ENCODE results near the gene ACAP3. TPM values are rescaled to one million over a fixed set of nuclear protein-coding genes. Genes with fewer than 3 reads are reported as not detected.

Gene ACAP3
- total and polyA plus RNA-seq, 7 donors = 7.2 to 57.1 (median 23.5) TPM

DNA sequence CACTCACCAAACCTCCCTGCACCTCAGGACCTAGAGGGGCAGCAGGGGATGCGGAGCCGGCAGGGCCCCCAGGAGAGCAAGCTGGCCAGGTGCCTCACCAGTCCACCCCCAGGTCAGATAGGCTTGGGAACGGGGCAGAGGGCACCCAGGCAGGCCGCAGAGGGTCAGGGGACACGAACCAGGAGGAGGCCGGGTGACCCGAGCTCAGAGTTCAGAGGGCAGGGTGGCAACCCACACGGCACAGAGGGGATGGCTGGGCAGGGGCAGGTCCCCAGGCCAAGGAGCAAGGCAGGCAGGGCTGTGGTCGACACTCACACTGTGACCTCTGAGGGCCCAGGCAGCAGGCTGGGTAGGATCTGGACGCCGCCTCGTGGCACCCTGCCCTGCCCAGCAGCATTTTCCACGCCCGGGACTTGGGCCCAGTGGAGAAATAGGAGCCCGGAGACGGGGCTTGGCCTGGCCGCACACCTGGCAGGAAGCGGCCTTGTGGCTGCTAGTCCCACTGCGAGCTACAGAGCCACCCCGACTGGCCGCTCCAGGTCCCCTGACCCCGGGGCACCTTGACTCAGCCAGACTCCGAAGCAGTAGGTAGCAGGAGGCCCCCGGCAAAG, 36.2 kb upstream of the ACAP3 start:
- 81 to 89% methylated on average over 24 of the region's 24 CpGs for WGBS, 2 donors
- intact Hi-C loops (cut with DNase I) = no loop called here

DNA sequence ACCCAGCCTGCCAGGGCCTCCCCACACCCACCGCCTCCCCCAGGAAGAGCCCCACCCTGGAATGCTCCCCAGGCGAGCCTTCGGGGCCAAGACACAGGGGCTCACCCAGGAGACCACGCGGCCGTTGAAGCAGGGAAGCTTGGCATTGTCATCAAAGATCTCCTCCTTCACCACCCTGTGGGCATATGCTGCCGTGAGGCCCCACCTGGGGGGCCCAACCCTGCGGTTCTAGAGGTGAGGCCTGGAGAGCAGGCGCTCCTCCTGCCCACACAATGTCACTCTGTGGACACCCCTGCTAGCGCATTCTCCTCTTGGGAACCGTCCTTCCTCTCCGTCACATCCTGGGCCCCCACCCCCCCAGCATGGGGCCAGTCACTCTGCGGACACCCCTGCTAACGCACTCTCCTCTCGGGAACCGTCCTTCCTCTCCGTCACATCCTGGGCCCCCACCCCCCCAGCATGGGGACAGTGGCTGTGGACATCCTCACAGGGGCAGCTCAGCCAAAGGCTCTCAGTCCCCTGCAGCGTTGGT, 34.9 kb upstream of the ACAP3 start:
- intact Hi-C loops (cut with DNase I) = no loop called here
- Histone ChIP-seq H3K36me3 (peaks cover 16 to 45% (median 33%) of the 10 kb centered on the region in 4 donors), H3K9me3 (no peaks in the 10 kb centered on the region), H3K4me1 (peaks cover 0 to 36% (median 33%) of the 10 kb centered on the region in 4 donors), H3K4me3 (no peak overlapping the region), H3K27me3 (no peaks in the 10 kb centered on the region), H3K27ac (no peak overlapping the region)
- DNase-seq = no peak
- WGBS, 2 donors = 89 to 91% methylated on average over 18 of the region's 18 CpGs
- TF ChIP-seq POLR2A (IDR thresholded peaks at IDR 0.05) (no peak), EP300 (IDR thresholded peaks at IDR 0.05) (no peak), POLR2AphosphoS5 (IDR thresholded peaks at IDR 0.05) (no peak)
- TF ChIP-seq, protein P1, sequence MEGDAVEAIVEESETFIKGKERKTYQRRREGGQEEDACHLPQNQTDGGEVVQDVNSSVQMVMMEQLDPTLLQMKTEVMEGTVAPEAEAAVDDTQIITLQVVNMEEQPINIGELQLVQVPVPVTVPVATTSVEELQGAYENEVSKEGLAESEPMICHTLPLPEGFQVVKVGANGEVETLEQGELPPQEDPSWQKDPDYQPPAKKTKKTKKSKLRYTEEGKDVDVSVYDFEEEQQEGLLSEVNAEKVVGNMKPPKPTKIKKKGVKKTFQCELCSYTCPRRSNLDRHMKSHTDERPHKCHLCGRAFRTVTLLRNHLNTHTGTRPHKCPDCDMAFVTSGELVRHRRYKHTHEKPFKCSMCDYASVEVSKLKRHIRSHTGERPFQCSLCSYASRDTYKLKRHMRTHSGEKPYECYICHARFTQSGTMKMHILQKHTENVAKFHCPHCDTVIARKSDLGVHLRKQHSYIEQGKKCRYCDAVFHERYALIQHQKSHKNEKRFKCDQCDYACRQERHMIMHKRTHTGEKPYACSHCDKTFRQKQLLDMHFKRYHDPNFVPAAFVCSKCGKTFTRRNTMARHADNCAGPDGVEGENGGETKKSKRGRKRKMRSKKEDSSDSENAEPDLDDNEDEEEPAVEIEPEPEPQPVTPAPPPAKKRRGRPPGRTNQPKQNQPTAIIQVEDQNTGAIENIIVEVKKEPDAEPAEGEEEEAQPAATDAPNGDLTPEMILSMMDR (IDR thresholded peaks at IDR 0.05) = no peak

More for the DNA sequence above, 36.2 kb upstream of the ACAP3 start:
- DNase-seq = no peak
- Histone ChIP-seq H3K9me3 (no peaks in the 10 kb centered on the region), H3K4me3 (no peak overlapping the region), H3K27ac (no peak overlapping the region), H3K27me3 (no peaks in the 10 kb centered on the region), H3K36me3 (peaks cover 7 to 32% (median 22%) of the 10 kb centered on the region in 4 donors), H3K4me1 (peaks cover 0 to 45% (median 42%) of the 10 kb centered on the region in 4 donors)
- no peak for TF ChIP-seq EP300 (IDR thresholded peaks at IDR 0.05)

DNA sequence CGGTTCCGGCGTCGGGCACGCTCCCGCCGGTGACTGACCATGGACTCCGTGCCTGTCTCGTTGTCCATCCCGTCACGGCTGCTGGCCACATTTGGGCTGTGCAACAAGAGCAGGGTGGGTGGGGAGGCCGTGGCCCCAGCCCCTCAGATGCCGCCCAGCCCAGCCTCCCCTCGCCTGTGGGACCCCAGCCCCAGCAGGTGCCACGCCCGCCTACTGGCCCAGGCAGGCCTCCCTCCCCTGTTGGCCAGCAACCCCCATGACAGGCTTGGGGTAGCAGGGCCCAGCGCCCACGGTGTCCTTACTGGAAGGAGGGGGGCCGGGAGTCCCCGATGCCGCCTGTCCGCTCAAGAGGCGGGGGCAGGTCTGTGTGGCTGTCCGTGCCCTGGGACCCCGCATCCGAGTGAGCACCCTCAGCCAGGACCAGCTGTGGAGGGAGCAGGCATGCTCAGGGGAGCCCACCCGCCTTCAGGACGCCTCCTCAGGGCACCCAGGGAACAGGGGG, 34.4 kb upstream of the ACAP3 start:
- intact Hi-C loops (cut with DNase I) = no loop called here
- Histone ChIP-seq H3K4me3 (no peak overlapping the region), H3K27ac (no peak overlapping the region), H3K36me3 (peaks cover 16 to 50% (median 36%) of the 10 kb centered on the region in 4 donors), H3K4me1 (peaks cover 0 to 31% (median 28%) of the 10 kb centered on the region in 4 donors), H3K9me3 (no peaks in the 10 kb centered on the region), H3K27me3 (no peaks in the 10 kb centered on the region)
- 96 to 98% methylated on average over 28 of the region's 28 CpGs for WGBS, 2 donors
- TF ChIP-seq POLR2AphosphoS5 (IDR thresholded peaks at IDR 0.05) = no peak
- TF ChIP-seq, protein P1 (IDR thresholded peaks at IDR 0.05) = no peak
- no peak for TF ChIP-seq EP300 (IDR thresholded peaks at IDR 0.05)
- no peak for TF ChIP-seq POLR2A (IDR thresholded peaks at IDR 0.05)
- no peak for DNase-seq

DNA sequence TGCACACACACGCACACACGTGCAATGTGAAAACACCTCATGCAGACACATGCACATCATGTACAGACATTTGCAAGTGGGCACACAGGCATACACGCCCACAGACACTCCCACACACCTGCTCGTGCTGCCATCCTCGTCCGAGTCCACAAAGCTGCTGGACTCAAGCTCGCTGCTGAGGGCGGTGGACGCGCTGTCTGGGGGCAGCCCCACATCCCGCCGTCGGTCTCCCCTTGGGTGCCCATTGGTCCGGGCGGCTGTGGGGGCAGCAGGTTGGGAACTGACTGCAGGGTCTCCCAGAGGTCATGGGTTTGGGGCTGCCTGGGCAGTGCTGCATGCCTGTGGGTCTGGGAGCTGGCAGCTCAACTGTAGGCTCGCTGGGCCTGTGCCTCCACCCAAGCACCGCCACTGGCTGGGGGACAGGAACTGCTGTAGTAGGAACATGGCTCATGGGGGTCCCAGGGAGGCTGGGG, 33.9 kb upstream of the ACAP3 start:
- no peak for DNase-seq
- peaks cover 0 to 26% (median 23%) of the 10 kb centered on the region in 4 donors for H3K4me1 ChIP-seq

More for the DNA sequence above, 33.9 kb upstream of the ACAP3 start:
- TF ChIP-seq, protein P1 (IDR thresholded peaks at IDR 0.05) = no peak
- TF ChIP-seq POLR2AphosphoS5 (IDR thresholded peaks at IDR 0.05) (no peak), EP300 (IDR thresholded peaks at IDR 0.05) (no peak), POLR2A (IDR thresholded peaks at IDR 0.05) (no peak)
- Histone ChIP-seq H3K4me3 (no peak overlapping the region), H3K36me3 (peaks cover 16 to 56% (median 37%) of the 10 kb centered on the region in 4 donors), H3K27me3 (no peaks in the 10 kb centered on the region), H3K27ac (no peak overlapping the region), H3K9me3 (no peaks in the 10 kb centered on the region)
- 92 to 94% methylated on average over 17 of the region's 17 CpGs for WGBS, 2 donors
- intact Hi-C loops (cut with DNase I) = no loop called here

All from sigmoid colon (tissue), 7 donors.